22Rv1 (cell line): ENCODE results near the gene MYL6.

Experiments
- H3K27ac ChIP-seq: fragments of 450-650 bp; 2 replicates; pipeline ENCODE4 v1.5.1; 2017
- ZFX ChIP-seq: fragments of 450-650 bp; IDR thresholded peaks from 2 replicates; pipeline ENCODE4 v1.6.1; 2017; ENCODE audit warnings: antibody characterized with exemption, borderline replicate concordance
- TF ChIP-seq, protein P1 (sequence below): fragments of 450-650 bp; IDR thresholded peaks from 2 replicates; pipeline ENCODE4 v1.5.1; 2017; ENCODE audit warnings: mild to moderate bottlenecking

Gene MYL6

GRCh38 chr12:56160193-56160763 is 2.1 kb downstream of the MYL6 start:
- no peak for TF ChIP-seq ZFX
- TF ChIP-seq, protein P1, sequence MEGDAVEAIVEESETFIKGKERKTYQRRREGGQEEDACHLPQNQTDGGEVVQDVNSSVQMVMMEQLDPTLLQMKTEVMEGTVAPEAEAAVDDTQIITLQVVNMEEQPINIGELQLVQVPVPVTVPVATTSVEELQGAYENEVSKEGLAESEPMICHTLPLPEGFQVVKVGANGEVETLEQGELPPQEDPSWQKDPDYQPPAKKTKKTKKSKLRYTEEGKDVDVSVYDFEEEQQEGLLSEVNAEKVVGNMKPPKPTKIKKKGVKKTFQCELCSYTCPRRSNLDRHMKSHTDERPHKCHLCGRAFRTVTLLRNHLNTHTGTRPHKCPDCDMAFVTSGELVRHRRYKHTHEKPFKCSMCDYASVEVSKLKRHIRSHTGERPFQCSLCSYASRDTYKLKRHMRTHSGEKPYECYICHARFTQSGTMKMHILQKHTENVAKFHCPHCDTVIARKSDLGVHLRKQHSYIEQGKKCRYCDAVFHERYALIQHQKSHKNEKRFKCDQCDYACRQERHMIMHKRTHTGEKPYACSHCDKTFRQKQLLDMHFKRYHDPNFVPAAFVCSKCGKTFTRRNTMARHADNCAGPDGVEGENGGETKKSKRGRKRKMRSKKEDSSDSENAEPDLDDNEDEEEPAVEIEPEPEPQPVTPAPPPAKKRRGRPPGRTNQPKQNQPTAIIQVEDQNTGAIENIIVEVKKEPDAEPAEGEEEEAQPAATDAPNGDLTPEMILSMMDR, result no peak
- peak overlapping the region; percentile 90 for H3K27ac ChIP-seq

- no peak for TF ChIP-seq ZFX
- TF ChIP-seq, protein P1, result no peak
- H3K27ac ChIP-seq, result peak overlapping the region; percentile 90
Measured at GRCh38 chr12:56160894-56161689, 2.9 kb downstream of the MYL6 start.

DNA sequence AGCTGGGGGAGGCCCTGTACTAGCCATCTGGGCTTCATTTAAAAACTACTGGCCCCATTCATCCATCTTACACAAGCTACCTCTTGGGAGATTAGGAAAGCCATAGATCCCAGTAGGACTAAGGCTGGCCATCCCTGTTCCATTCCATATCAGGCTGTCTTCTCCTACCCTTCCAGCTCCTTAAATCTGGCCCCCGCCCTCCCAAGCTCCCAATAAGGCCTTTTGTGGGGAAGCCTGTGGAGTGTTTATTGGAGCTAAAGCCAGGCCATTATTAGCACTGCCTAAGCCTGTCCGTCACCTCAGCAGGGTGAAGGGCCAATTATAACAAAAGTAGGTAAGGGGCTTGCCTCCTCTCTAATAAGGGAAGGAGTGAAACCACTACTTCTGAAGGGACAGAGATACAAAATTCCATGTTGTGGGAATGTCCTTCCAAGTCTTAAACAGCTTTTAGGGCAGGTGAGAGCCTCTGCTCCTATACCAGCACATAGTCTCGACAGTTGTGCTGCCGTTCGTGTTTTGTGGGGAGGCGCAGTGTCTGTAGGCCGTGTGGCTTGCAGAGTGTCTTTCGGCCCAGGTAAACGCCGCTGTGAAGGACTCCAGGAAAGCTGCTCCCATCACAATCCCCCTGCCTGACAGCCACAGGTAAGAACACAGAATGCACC is 3.7 kb downstream of the MYL6 start:
- peak overlapping the region; percentile 90 for H3K27ac ChIP-seq
- no peak for TF ChIP-seq ZFX
- TF ChIP-seq, protein P1, result no peak

- peak overlapping the region; percentile 90 for H3K27ac ChIP-seq
- TF ChIP-seq ZFX, result no peak
- TF ChIP-seq, protein P1, result no peak
Measured at GRCh38 chr12:56162468-56163290, 4.5 kb downstream of the MYL6 start.

- no peak for TF ChIP-seq ZFX
- TF ChIP-seq, protein P1, result no peak
- peak overlapping the region; percentile 90 for H3K27ac ChIP-seq
Measured at GRCh38 chr12:56163533-56164344, 5.6 kb downstream of the MYL6 start.

DNA sequence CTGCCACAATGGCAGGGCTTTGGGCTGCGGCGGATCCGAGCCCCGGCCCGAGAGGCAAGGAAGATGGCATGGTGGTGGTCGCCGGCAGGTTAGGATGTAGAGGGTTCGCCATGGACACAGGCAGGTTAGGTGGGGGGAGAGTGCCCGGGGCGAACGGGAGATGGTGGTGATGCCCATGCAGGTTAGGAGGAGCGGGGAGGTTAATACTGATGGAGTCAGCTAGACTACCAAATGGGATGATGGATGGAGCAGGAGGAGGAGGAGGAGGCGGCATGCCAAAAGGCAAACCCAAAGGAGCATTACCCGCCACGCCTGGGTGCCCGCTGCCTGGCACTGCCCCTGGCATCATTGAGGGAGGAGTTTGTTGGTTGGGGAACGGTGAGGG is 6.2 kb downstream of the MYL6 start:
- H3K27ac ChIP-seq, result peak overlapping the region; percentile 90
- no peak for TF ChIP-seq ZFX
- TF ChIP-seq, protein P1, result no peak
